GM19099 (cell line): ENCODE data around the gene RNLS.

Source experiments
- POLR2A ChIP-seq: IDR thresholded peaks from 3 replicates; pipeline ENCODE4 v1.6.1; 2011; ENCODE audit warnings: low read depth; ENCODE audit not compliant: insufficient read length; ENCODE audit errors: extremely low read depth

The RNLS gene

GRCh38 chr10:88253622-88254021 lies 329.5 kb downstream of the RNLS start:
- no peak for TF ChIP-seq POLR2A

- TF ChIP-seq POLR2A, result no peak
Observed at GRCh38 chr10:88253128-88253527, 330.0 kb downstream of the RNLS start.

GRCh38 chr10:88249450-88249849 lies 333.7 kb downstream of the RNLS start:
- no peak for TF ChIP-seq POLR2A

GRCh38 chr10:88246675-88247074 lies 336.4 kb downstream of the RNLS start:
- TF ChIP-seq POLR2A, result no peak

- TF ChIP-seq POLR2A, result no peak
Observed at GRCh38 chr10:88245974-88246511, 337.1 kb downstream of the RNLS start.

- TF ChIP-seq POLR2A, result no peak
Observed at GRCh38 chr10:88244781-88245625, 338.1 kb downstream of the RNLS start.

- no peak for TF ChIP-seq POLR2A
Observed at GRCh38 chr10:88243836-88244730, 339.0 kb downstream of the RNLS start.

GRCh38 chr10:88243202-88243744 lies 339.8 kb downstream of the RNLS start:
- no peak for TF ChIP-seq POLR2A

- TF ChIP-seq POLR2A, result no peak
Observed at GRCh38 chr10:88241501-88241900, 341.6 kb downstream of the RNLS start.

GRCh38 chr10:88239212-88239611 lies 343.9 kb downstream of the RNLS start:
- TF ChIP-seq POLR2A, result no peak

GRCh38 chr10:88238615-88238914 lies 344.6 kb downstream of the RNLS start:
- no peak for TF ChIP-seq POLR2A

- TF ChIP-seq POLR2A, result no peak
Observed at GRCh38 chr10:88237896-88238614, 345.1 kb downstream of the RNLS start.

GRCh38 chr10:88236121-88236743 lies 346.9 kb downstream of the RNLS start:
- TF ChIP-seq POLR2A, result no peak

- TF ChIP-seq POLR2A, result no peak
Observed at GRCh38 chr10:88234297-88234696, 348.8 kb downstream of the RNLS start.
